ENCODE results near the gene DPY19L1.

GRCh38 chr7:34902182-34902581 lies 135.1 kb downstream of the DPY19L1 start:
- TF ChIP-seq CTCF (IDR thresholded peaks at IDR 0.05): no peak
- TF ChIP-seq POLR2A (IDR thresholded peaks at IDR 0.05): no peak

Measured in adrenal gland (tissue), 5 donors.